CD8-positive, alpha-beta memory T cell (primary cell): ENCODE data around the gene GPR55. TPM values are rescaled to one million over a fixed set of nuclear protein-coding genes. Genes with fewer than 3 reads are reported as not detected.

ENCODE experiments used
- CTCF ChIA-PET: fragments of 350-600 bp; sonication (Branson Sonifier 250); formaldehyde crosslinking; loops from one replicate; lab custom pipeline; 2021; ENCODE audit warnings: antibody characterized with exemption; lab: Charles Lee
- POLR2A ChIA-PET: fragments of 350-600 bp; sonication (Branson Sonifier 250); formaldehyde crosslinking; loops from one replicate; lab custom pipeline; 2021; ENCODE audit warnings: antibody characterized with exemption; lab: Charles Lee
- DNase-seq, 5 donors: peaks; one replicate each; pipeline versions ENCODE4 v3.0.0 to v3.0.0-alpha.2; 2020 to 2022; ENCODE audit warnings: mixed read lengths in 1 of 5
- H3K27ac ChIP-seq: one replicate; pipeline ENCODE4 v1.7.0; 2013; ENCODE audit warnings: low read depth, mild to moderate bottlenecking, low read length, moderate library complexity
- H3K27me3 ChIP-seq: 2 replicates; pipeline ENCODE4 v1.7.0; 2013; ENCODE audit warnings: low read length, mild to moderate bottlenecking; ENCODE audit not compliant: insufficient read depth, poor library complexity, severe bottlenecking
- H3K36me3 ChIP-seq: 2 replicates; pipeline ENCODE4 v1.7.0; 2013; ENCODE audit warnings: mild to moderate bottlenecking, low read length, moderate library complexity; ENCODE audit not compliant: insufficient read depth
- H3K4me1 ChIP-seq: 2 replicates; pipeline ENCODE4 v1.7.0; 2013; ENCODE audit warnings: mild to moderate bottlenecking, low read length, moderate library complexity; ENCODE audit not compliant: insufficient read depth
- H3K4me3 ChIP-seq: 2 replicates; pipeline ENCODE4 v1.7.0; 2013; ENCODE audit warnings: mild to moderate bottlenecking, low read length
- H3K9me3 ChIP-seq: 2 replicates; pipeline ENCODE4 v1.7.0; 2013; ENCODE audit warnings: mild to moderate bottlenecking, low read length
- H3K27ac Mint-ChIP-seq, 8 donors: one replicate each; pipeline ENCODE4 v1.8.0; 2020 to 2021; ENCODE audit warnings: mixed read lengths in 8 of 8, mild to moderate bottlenecking in 6 of 8, inconsistent platforms in 3 of 8, moderate library complexity in 3 of 8
- H3K27me3 Mint-ChIP-seq, 2 donors: one replicate each; pipeline ENCODE4 v1.8.0; 2020 to 2021; ENCODE audit warnings: mixed read lengths in 2 of 2, mild to moderate bottlenecking in 1 of 2, moderate library complexity in 1 of 2
- H3K36me3 Mint-ChIP-seq, 3 donors: one replicate each; pipeline ENCODE4 v1.8.0; 2020 to 2021; ENCODE audit warnings: mixed read lengths in 3 of 3, inconsistent platforms in 1 of 3, mild to moderate bottlenecking in 1 of 3
- H3K4me1 Mint-ChIP-seq, 3 donors: one replicate each; pipeline ENCODE4 v1.8.0; 2020 to 2021; ENCODE audit warnings: mixed read lengths in 3 of 3, inconsistent platforms in 1 of 3, mild to moderate bottlenecking in 1 of 3
- H3K4me3 Mint-ChIP-seq, 7 donors: one replicate each; pipeline ENCODE4 v1.8.0; 2020 to 2021; ENCODE audit warnings: mixed read lengths in 7 of 7, mild to moderate bottlenecking in 6 of 7, moderate library complexity in 4 of 7, inconsistent platforms in 2 of 7
- H3K9me3 Mint-ChIP-seq, 5 donors: one replicate each; pipeline ENCODE4 v1.8.0; 2020 to 2022; ENCODE audit warnings: mixed read lengths in 5 of 5, mild to moderate bottlenecking in 3 of 5, moderate library complexity in 2 of 5, inconsistent platforms in 1 of 5
- polyA plus RNA-seq: library from polyadenylated mRNA; unstranded; fragments of 300-500 nt; fragmentation: Illumina TruSeq; gene quantifications from one replicate; pipeline ENCODE4 v1.2.3, GENCODE V29; 2021
- total RNA-seq, 2 experiments: library from RNA; stranded (reverse); gene quantifications; one replicate each; pipeline ENCODE4 v1.2.3, GENCODE V29; 2021

The GPR55 gene
- total and polyA plus RNA-seq, 3 experiments from 2014 or later: 3.5 to 11.6 (median 11.1) TPM

GRCh38 chr2:230947908-230948365 lies 22.9 kb upstream of the GPR55 start:
- Histone ChIP-seq H3K9me3 (no peaks in the 10 kb centered on the region), H3K27me3 (peaks cover 4% of the 10 kb centered on the region), H3K4me1 (peaks cover 4% of the 10 kb centered on the region), H3K4me3 (no peak overlapping the region), H3K36me3 (no peaks in the 10 kb centered on the region), H3K27ac (no peak overlapping the region)
- no peak overlapping the region for H3K27ac Mint-ChIP-seq
- H3K27me3 Mint-ChIP-seq: peaks cover 5 to 7% of the 10 kb centered on the region in 2 donors
- H3K36me3 Mint-ChIP-seq: no peaks in the 10 kb centered on the region
- no peak for DNase-seq
- H3K4me1 Mint-ChIP-seq: peaks cover 17 to 64% (median 33%) of the 10 kb centered on the region in 3 donors
- POLR2A ChIA-PET: interaction anchor here (0.6 kb wide), 1 partner anchor 70 kb away, joined by 3 read pairs; no protein-coding TSS in a partner anchor
- CTCF ChIA-PET: interaction anchor here (1.1 to 2.5 kb wide), 6 partner anchors 21 to 99 kb away, joined by 3 to 10 read pairs (median 6); no protein-coding TSS in a partner anchor
- H3K4me3 Mint-ChIP-seq: peak overlapping the region in 1 of 7 donors; percentile 17
- no peaks in the 10 kb centered on the region for H3K9me3 Mint-ChIP-seq

GRCh38 chr2:230947235-230947576 lies 22.2 kb upstream of the GPR55 start:
- H3K27ac ChIP-seq: no peak overlapping the region

DNA sequence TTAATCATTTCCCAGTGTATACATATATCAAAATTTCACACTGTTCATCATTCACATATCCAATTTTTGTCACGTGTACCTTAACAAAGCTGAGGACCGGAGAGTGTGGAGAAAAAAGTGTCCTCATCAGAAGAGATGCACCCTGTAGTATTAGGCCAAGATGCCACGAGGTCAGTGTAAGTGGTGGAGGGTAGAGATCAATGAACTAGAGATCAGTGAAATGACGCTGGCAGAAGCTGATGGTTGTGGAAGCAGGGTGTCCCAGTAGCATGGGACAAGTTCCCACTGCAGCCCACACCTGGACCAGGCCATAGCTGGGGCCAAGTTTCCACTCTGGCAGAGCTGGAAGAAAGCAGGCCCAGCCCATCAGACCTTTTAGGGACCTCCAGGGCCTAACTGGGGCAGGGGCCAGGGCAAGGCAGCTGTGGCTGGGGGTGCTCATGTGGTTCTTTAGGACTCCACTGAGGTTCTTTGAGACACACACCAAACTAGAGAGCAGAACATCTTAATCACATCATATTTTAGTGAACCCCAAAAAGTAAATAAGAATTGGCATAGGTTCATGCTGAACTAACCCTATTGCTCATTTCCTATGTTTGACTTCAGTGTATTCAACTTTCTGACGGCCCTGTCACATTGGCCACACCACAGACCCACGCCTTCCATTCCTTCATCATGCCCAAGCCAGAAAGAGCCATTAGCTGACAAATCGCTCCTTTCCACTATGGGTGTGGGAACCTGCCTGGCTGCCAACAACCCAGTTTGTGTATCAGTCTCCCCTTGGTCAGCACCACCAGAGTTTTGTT lies 21.6 kb upstream of the GPR55 start:
- Histone ChIP-seq H3K27ac (no peak overlapping the region), H3K36me3 (no peaks in the 10 kb centered on the region), H3K9me3 (no peaks in the 10 kb centered on the region), H3K4me3 (no peak overlapping the region), H3K4me1 (peaks cover 4% of the 10 kb centered on the region), H3K27me3 (peaks cover 4% of the 10 kb centered on the region)
- Mint-ChIP-seq H3K9me3 (no peaks in the 10 kb centered on the region), H3K4me1 (peaks cover 17 to 64% (median 33%) of the 10 kb centered on the region in 3 donors), H3K27ac (peak overlapping the region in 1 of 8 donors; percentile 36), H3K27me3 (peaks cover 4 to 5% of the 10 kb centered on the region in 2 donors), H3K36me3 (no peaks in the 10 kb centered on the region), H3K4me3 (no peak overlapping the region)
- DNase-seq: no peak
- ChIA-PET CTCF (interaction anchor here (1.7 to 2.5 kb wide), 5 partner anchors 23 to 98 kb away, joined by 4 to 10 read pairs (median 6); no protein-coding TSS in a partner anchor), POLR2A (interaction anchor here (0.5 kb wide), 1 partner anchor 77 kb away, joined by 3 read pairs; no protein-coding TSS in a partner anchor)

More at GRCh38 chr2:230947235-230947576, 22.2 kb upstream of the GPR55 start:
- peaks cover 17 to 64% (median 33%) of the 10 kb centered on the region in 3 donors for H3K4me1 Mint-ChIP-seq
- ChIA-PET CTCF (interaction anchor here (1.1 to 2.5 kb wide), 6 partner anchors 20 to 99 kb away, joined by 3 to 10 read pairs (median 6); no protein-coding TSS in a partner anchor), POLR2A (interaction anchor here (0.5 to 0.6 kb wide), 2 partner anchors 70 to 78 kb away, joined by 3 read pairs; no protein-coding TSS in a partner anchor)
- Histone ChIP-seq H3K4me1 (peaks cover 4% of the 10 kb centered on the region), H3K9me3 (no peaks in the 10 kb centered on the region), H3K27me3 (peaks cover 4% of the 10 kb centered on the region), H3K36me3 (no peaks in the 10 kb centered on the region), H3K4me3 (no peak overlapping the region)
- no peaks in the 10 kb centered on the region for H3K9me3 Mint-ChIP-seq
- no peak overlapping the region for H3K4me3 Mint-ChIP-seq
- H3K36me3 Mint-ChIP-seq: no peaks in the 10 kb centered on the region
- DNase-seq: no peak
- H3K27me3 Mint-ChIP-seq: peaks cover 4 to 5% of the 10 kb centered on the region in 2 donors
- H3K27ac Mint-ChIP-seq: peak overlapping the region in 1 of 8 donors; percentile 21

DNA sequence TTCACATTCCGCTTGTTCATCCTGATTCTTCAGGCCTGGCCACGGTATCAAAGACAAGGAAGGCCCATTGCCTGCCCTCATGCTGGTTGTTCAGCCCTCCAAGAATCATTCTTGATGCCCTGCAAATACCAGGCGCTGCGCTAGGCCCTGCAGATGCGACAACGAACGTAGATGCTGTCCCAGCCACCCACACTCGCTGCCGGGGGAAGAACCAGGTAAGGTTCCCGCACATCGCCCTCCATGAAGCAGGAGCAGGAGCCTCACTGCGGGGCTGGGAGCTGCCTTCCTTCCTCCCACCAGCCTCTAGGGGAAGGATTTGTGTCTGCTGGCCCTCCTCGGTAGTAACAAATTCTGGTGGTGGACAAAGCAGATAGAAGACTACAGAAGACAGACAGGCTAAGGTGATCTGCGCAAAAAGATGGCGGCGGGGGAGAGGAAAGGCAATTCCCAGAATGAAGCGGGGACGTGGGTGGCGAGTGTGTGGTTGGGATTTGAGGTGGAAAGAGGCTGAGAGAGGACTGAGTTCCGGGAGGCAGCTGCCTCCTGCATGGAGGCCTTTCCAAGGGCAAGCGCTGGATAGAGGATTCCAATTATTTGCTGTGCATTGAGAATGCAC lies 19.8 kb upstream of the GPR55 start:
- no peaks in the 10 kb centered on the region for H3K4me1 ChIP-seq
- H3K27me3 Mint-ChIP-seq: peaks cover 4 to 6% of the 10 kb centered on the region in 2 donors
- DNase-seq: no peak
- peak overlapping the region in 2 of 8 donors; percentile 83 to 84 for H3K27ac Mint-ChIP-seq
- peak overlapping the region in 1 of 7 donors; percentile 57 for H3K4me3 Mint-ChIP-seq
- H3K36me3 Mint-ChIP-seq: no peaks in the 10 kb centered on the region
- H3K4me1 Mint-ChIP-seq: peaks cover 8 to 51% (median 20%) of the 10 kb centered on the region in 3 donors
- H3K9me3 Mint-ChIP-seq: no peaks in the 10 kb centered on the region
- H3K27me3 ChIP-seq: no peaks in the 10 kb centered on the region
- no peaks in the 10 kb centered on the region for H3K9me3 ChIP-seq
- ChIA-PET POLR2A (no interaction called here), CTCF (interaction anchor here (1.8 kb wide), 1 partner anchor 21 kb away, joined by 4 read pairs; no protein-coding TSS in a partner anchor)
- H3K27ac ChIP-seq: no peak overlapping the region
- no peak overlapping the region for H3K4me3 ChIP-seq
- H3K36me3 ChIP-seq: no peaks in the 10 kb centered on the region

GRCh38 chr2:230944123-230944653 lies 19.1 kb upstream of the GPR55 start:
- ChIA-PET CTCF (no interaction called here), POLR2A (no interaction called here)
- Histone ChIP-seq H3K4me1 (no peaks in the 10 kb centered on the region), H3K27ac (no peak overlapping the region), H3K27me3 (no peaks in the 10 kb centered on the region), H3K4me3 (no peak overlapping the region), H3K36me3 (no peaks in the 10 kb centered on the region), H3K9me3 (no peaks in the 10 kb centered on the region)
- no peaks in the 10 kb centered on the region for H3K9me3 Mint-ChIP-seq
- H3K4me1 Mint-ChIP-seq: peaks cover 8 to 44% (median 15%) of the 10 kb centered on the region in 3 donors
- peaks cover under 1 to 6% of the 10 kb centered on the region in 2 donors for H3K27me3 Mint-ChIP-seq
- H3K4me3 Mint-ChIP-seq: peak overlapping the region in 1 of 7 donors; percentile 57
- DNase-seq: no peak
- peak overlapping the region in 2 of 8 donors; percentile 83 to 84 for H3K27ac Mint-ChIP-seq
- H3K36me3 Mint-ChIP-seq: no peaks in the 10 kb centered on the region

- ChIA-PET CTCF (interaction anchor here (1.6 kb wide), 1 partner anchor 95 kb away, joined by 3 read pairs; no protein-coding TSS in a partner anchor), POLR2A (no interaction called here)
- Mint-ChIP-seq H3K27ac (peak overlapping the region in 6 of 8 donors; percentile 30 to 83 (median 64)), H3K9me3 (no peaks in the 10 kb centered on the region), H3K27me3 (peaks cover 0 to 5% of the 10 kb centered on the region in 2 donors), H3K4me1 (peaks cover 8 to 41% (median 15%) of the 10 kb centered on the region in 3 donors), H3K36me3 (no peaks in the 10 kb centered on the region), H3K4me3 (peak overlapping the region in 4 of 7 donors; percentile 33 to 79 (median 48))
- H3K27ac ChIP-seq: no peak overlapping the region
- H3K4me1 ChIP-seq: no peaks in the 10 kb centered on the region
- H3K27me3 ChIP-seq: no peaks in the 10 kb centered on the region
- no peak overlapping the region for H3K4me3 ChIP-seq
- DNase-seq: peak in 3 of 5 donors; percentile 8 to 72 (median 19)
- no peaks in the 10 kb centered on the region for H3K36me3 ChIP-seq
- H3K9me3 ChIP-seq: no peaks in the 10 kb centered on the region
These were observed 18.2 kb upstream of the GPR55 start for GRCh38 chr2:230942920-230943896.

DNA sequence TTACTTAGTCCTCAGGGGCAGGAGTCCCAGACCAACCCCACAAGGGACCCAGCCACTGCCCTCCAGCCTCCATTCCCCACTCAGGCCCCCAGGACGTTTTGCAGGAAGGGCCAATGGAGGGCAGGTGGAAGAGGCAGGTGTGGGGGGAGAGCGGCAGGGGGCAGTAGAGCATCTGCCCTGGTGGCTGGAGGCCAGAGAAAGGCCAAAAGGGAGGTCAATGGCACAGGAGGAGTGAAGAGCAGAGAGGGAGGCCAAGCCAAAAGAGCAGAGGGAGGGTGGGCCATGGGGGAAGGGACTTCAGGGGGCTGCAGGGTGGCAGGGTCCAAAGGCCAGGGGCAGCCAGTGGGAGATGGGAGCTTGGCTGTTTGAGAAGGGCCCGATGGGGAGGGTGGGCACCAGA lies 17.3 kb upstream of the GPR55 start:
- H3K27me3 Mint-ChIP-seq: peaks cover 0 to 7% of the 10 kb centered on the region in 2 donors
- H3K36me3 ChIP-seq: no peaks in the 10 kb centered on the region
- peaks cover 0 to 4% (median 0%) of the 10 kb centered on the region in 3 donors for H3K36me3 Mint-ChIP-seq
- H3K4me3 ChIP-seq: no peak overlapping the region
- DNase-seq: no peak
- CTCF ChIA-PET: interaction anchor here (1.1 to 1.6 kb wide), 2 partner anchors 12 to 94 kb away, joined by 3 read pairs; no protein-coding TSS in a partner anchor
- H3K9me3 Mint-ChIP-seq: peaks cover 2 to 5% (median 4%) of the 10 kb centered on the region in 5 donors
- no peak overlapping the region for H3K27ac Mint-ChIP-seq
- POLR2A ChIA-PET: no interaction called here
- H3K9me3 ChIP-seq: no peaks in the 10 kb centered on the region
- H3K4me1 ChIP-seq: no peaks in the 10 kb centered on the region
- peaks cover 8 to 34% (median 15%) of the 10 kb centered on the region in 3 donors for H3K4me1 Mint-ChIP-seq
- no peaks in the 10 kb centered on the region for H3K27me3 ChIP-seq
- no peak overlapping the region for H3K27ac ChIP-seq
- no peak overlapping the region for H3K4me3 Mint-ChIP-seq
